Measurements from ENCODE around the gene FOSL2. TPM values are rescaled to one million over a fixed set of nuclear protein-coding genes. Genes with fewer than 3 reads are reported as not detected.

FOSL2 gene
- total and polyA plus RNA-seq, 4 donors: 23.5 to 97.9 (median 68.5) TPM

- Histone ChIP-seq H3K4me1 (ENCODE audit: control insufficient read depth in 5 of 5, insufficient read depth in 5 of 5, low read length in 5 of 5) (peaks cover 0 to 11% (median 0%) of the 10 kb centered on the region in 5 donors), H3K9me3 (ENCODE audit: control insufficient read depth in 4 of 4, insufficient read depth in 3 of 4, low read length in 3 of 4) (no peaks in the 10 kb centered on the region), H3K27me3 (ENCODE audit: control insufficient read depth in 3 of 3, insufficient read depth in 3 of 3, low read length in 2 of 3) (no peaks in the 10 kb centered on the region), H3K36me3 (ENCODE audit: control insufficient read depth in 4 of 4, insufficient read depth in 4 of 4, low read length in 4 of 4) (no peaks in the 10 kb centered on the region), H3K4me3 (no peak overlapping the region), H3K27ac (ENCODE audit: low read depth in 1 of 2, low read length in 1 of 2) (no peak overlapping the region), H3K9ac (ENCODE audit: insufficient read depth in 1 of 2, low read length in 2 of 2) (no peak overlapping the region)
- DNase-seq: no peak
- WGBS, 2 donors: 64 to 85% methylated on average over 6 of the region's 6 CpGs
- TF ChIP-seq, protein P1, sequence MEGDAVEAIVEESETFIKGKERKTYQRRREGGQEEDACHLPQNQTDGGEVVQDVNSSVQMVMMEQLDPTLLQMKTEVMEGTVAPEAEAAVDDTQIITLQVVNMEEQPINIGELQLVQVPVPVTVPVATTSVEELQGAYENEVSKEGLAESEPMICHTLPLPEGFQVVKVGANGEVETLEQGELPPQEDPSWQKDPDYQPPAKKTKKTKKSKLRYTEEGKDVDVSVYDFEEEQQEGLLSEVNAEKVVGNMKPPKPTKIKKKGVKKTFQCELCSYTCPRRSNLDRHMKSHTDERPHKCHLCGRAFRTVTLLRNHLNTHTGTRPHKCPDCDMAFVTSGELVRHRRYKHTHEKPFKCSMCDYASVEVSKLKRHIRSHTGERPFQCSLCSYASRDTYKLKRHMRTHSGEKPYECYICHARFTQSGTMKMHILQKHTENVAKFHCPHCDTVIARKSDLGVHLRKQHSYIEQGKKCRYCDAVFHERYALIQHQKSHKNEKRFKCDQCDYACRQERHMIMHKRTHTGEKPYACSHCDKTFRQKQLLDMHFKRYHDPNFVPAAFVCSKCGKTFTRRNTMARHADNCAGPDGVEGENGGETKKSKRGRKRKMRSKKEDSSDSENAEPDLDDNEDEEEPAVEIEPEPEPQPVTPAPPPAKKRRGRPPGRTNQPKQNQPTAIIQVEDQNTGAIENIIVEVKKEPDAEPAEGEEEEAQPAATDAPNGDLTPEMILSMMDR (IDR thresholded peaks at IDR 0.05; ENCODE audit: control extremely low read depth, extremely low read depth): no peak
- ATAC-seq (ENCODE audit: insufficient read depth, low FRiP score): no peak
These were observed 12.4 kb upstream of the FOSL2 start for GRCh38 chr2:28380219-28380618.

DNA sequence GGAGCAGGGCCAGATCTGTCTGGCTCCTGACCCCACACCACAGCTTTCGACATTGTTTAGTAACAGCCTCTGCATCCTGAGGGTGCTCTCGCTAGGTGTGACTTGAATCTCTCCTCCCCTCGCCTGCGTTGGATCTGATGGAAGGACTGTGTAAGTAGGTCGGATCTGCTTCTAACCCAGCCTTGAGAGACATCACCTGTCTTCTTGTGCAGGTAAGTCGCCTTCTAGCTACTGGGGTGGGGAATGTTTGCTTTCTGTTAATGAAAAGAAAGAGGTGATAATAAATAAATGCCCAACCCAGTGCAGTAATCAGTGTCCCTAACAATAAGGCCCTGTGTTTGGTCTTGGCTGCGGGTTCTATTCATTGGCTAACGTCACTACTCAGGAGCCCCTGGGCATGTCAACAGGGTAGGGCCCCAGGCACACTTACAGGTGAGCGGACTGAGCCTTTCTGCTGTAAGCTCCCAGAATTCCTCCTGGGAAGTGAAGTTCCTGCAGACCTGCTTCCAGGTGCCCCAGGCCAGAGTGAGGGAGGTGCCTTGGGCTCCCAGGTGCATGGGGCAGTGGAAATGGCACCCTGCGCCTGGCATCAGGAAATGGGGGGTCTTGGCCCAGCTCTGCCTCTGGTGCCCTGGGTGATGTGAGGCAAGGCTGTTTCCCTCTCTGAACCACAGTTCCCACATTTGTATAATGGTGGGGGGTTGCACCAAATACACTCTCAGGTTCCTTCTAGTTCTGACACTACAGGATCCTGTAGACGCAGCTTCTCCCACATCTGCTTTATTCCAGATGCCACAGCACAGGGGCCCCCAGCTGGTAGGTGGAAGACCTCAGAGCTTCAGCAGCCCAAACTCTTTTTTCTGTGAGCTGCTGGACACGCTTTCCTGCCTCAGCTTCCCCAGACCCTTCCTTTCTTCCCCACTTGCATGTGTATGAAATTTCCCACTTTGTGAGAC lies 11.2 kb upstream of the FOSL2 start:
- no peaks in the 10 kb centered on the region for H3K27me3 ChIP-seq (ENCODE audit: control insufficient read depth in 3 of 3, insufficient read depth in 3 of 3, low read length in 2 of 3)
- H3K9me3 ChIP-seq (ENCODE audit: control insufficient read depth in 4 of 4, insufficient read depth in 3 of 4, low read length in 3 of 4): no peaks in the 10 kb centered on the region
- DNase-seq (no peak), ATAC-seq (ENCODE audit: insufficient read depth, low FRiP score) (no peak)
- TF ChIP-seq, protein P1 (IDR thresholded peaks at IDR 0.05; ENCODE audit: control extremely low read depth, extremely low read depth): no peak
- no peaks in the 10 kb centered on the region for H3K36me3 ChIP-seq (ENCODE audit: control insufficient read depth in 4 of 4, insufficient read depth in 4 of 4, low read length in 4 of 4)
- H3K9ac ChIP-seq (ENCODE audit: insufficient read depth in 1 of 2, low read length in 2 of 2): no peak overlapping the region
- peaks cover 0 to 11% (median 0%) of the 10 kb centered on the region in 5 donors for H3K4me1 ChIP-seq (ENCODE audit: control insufficient read depth in 5 of 5, insufficient read depth in 5 of 5, low read length in 5 of 5)
- H3K4me3 ChIP-seq: no peak overlapping the region
- H3K27ac ChIP-seq (ENCODE audit: low read depth in 1 of 2, low read length in 1 of 2): no peak overlapping the region
- WGBS, 2 donors: 66 to 87% methylated on average over 12 of the region's 12 CpGs

DNA sequence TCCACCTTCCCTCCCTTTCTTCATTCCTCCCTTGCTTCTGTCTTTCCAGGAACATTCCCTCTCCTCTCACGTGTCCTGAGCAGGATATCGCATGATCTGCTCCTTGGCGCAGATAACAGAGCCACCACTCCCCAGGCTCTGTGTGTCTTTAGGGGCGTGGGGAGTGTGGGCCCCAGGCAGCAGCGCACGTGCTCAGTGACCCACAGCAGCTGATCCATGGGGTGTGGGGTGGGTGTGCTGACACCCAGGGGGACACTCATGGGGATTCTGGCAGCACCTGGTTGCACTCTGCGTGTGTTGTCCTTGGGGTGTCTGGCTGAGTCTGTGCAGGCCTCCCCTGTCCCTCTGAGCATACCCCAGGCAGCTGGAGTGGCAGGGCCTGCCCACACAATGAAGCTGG lies 9.9 kb upstream of the FOSL2 start:
- Histone ChIP-seq H3K4me1 (ENCODE audit: control insufficient read depth in 5 of 5, insufficient read depth in 5 of 5, low read length in 5 of 5) (peaks cover 0 to 12% (median 3%) of the 10 kb centered on the region in 5 donors), H3K27ac (ENCODE audit: low read depth in 1 of 2, low read length in 1 of 2) (no peak overlapping the region), H3K4me3 (no peak overlapping the region), H3K27me3 (ENCODE audit: control insufficient read depth in 3 of 3, insufficient read depth in 3 of 3, low read length in 2 of 3) (no peaks in the 10 kb centered on the region), H3K9ac (ENCODE audit: insufficient read depth in 1 of 2, low read length in 2 of 2) (no peak overlapping the region), H3K36me3 (ENCODE audit: control insufficient read depth in 4 of 4, insufficient read depth in 4 of 4, low read length in 4 of 4) (no peaks in the 10 kb centered on the region), H3K9me3 (ENCODE audit: control insufficient read depth in 4 of 4, insufficient read depth in 3 of 4, low read length in 3 of 4) (no peaks in the 10 kb centered on the region)
- 82 to 91% methylated on average over 7 of the region's 7 CpGs for WGBS, 2 donors
- DNase-seq (no peak), ATAC-seq (ENCODE audit: insufficient read depth, low FRiP score) (no peak)
- TF ChIP-seq, protein P1 (IDR thresholded peaks at IDR 0.05; ENCODE audit: control extremely low read depth, extremely low read depth): no peak
